VCaP (cell line): ENCODE results near the gene XPO6.

Experiments used
- H3K27ac ChIP-seq: fragments of 450-650 bp; 2 replicates; pipeline ENCODE4 v1.5.1; 2017
- CTCF ChIP-seq: fragments of 450-650 bp; conservative IDR thresholded peaks from 2 replicates; pipeline ENCODE4 v1.5.1; 2017; ENCODE audit warnings: mild to moderate bottlenecking, moderate library complexity

Gene XPO6

GRCh38 chr16:28057949-28058348 is 153.8 kb downstream of the XPO6 start:
- H3K27ac ChIP-seq, result no peak overlapping the region
- no peak for TF ChIP-seq CTCF

- no peak for TF ChIP-seq CTCF
- H3K27ac ChIP-seq, result no peak overlapping the region
Measured at GRCh38 chr16:28053461-28053860, 158.3 kb downstream of the XPO6 start.

- no peak overlapping the region for H3K27ac ChIP-seq
- no peak for TF ChIP-seq CTCF
Measured at GRCh38 chr16:28052274-28053128, 159.3 kb downstream of the XPO6 start.

- TF ChIP-seq CTCF, result no peak
Measured at GRCh38 chr16:28051486-28051885, 160.3 kb downstream of the XPO6 start.

More at GRCh38 chr16:28051486-28051885, 160.3 kb downstream of the XPO6 start:
- no peak overlapping the region for H3K27ac ChIP-seq
